ENCODE results near the gene ASCL5.

ASCL5 gene

DNA sequence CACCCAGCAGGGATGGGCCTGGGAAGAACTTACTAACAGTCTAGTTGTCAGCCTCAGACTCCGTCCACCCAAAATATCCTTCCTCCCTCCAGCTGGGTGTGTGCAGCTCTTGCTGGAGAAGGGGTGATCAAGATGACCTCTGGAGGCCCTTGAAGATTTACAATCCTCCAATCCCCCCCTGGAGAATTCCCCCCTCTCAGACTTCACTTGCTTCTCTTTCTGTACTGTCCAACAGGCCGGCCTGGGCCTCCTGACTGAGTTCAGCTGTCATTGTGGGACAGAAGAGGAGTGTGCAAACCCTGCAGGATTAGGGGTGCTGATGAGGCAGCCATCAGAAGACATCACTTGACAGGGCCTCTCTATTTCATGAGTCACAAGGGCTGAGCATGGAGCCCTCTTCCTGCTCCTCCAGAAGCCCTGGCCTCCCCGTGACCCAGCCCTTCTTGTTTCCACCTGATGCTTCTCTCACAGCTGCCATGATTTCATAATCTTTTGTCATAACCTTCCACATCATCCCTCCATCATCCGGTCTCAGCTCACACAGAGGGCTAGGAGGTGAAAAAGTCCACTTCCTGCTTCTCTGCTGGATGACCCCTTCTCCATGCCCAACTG is 46.1 kb upstream of the ASCL5 start:
- H3K79me2 ChIP-seq (ENCODE audit: control insufficient read depth, low read length) = no peaks in the 10 kb centered on the region
- H3K4me1 ChIP-seq (ENCODE audit: control insufficient read depth, low read length) = peaks cover 10% of the 10 kb centered on the region; the same call in 1 of the 2 replicates
- no peaks in the 10 kb centered on the region for H3F3A ChIP-seq (ENCODE audit: control insufficient read depth, insufficient read depth)
- H3K4me3 ChIP-seq (ENCODE audit: low read length) = no peak overlapping the region
- TF ChIP-seq CTCF (IDR thresholded peaks at IDR 0.05; ENCODE audit: low read depth, low read length, poor library complexity, severe bottlenecking) = no peak
- TF ChIP-seq EZH2phosphoT487 (IDR thresholded peaks at IDR 0.05; ENCODE audit: borderline replicate concordance, low read length) = no peak
- no peak overlapping the region for H3K4me2 ChIP-seq (ENCODE audit: low read length)
- no peak overlapping the region for H3K27ac ChIP-seq (ENCODE audit: low read depth, low read length)
- no peaks in the 10 kb centered on the region for H3K9me2 ChIP-seq (replicated peaks; ENCODE audit: control insufficient read depth, low read length)
- H3K9me3 ChIP-seq (ENCODE audit: control insufficient read depth, insufficient read depth, low read length) = no peaks in the 10 kb centered on the region
- no peaks in the 10 kb centered on the region for H3K36me3 ChIP-seq (ENCODE audit: control insufficient read depth, low read length)
- peaks cover 39% of the 10 kb centered on the region for H3K27me3 ChIP-seq (ENCODE audit: control insufficient read depth, low read length)
- no peaks in the 10 kb centered on the region for H4K20me1 ChIP-seq (ENCODE audit: control insufficient read depth, insufficient read depth, low read depth, low read length)

- no peaks in the 10 kb centered on the region for H3K36me3 ChIP-seq (ENCODE audit: control insufficient read depth, low read length)
- H4K20me1 ChIP-seq (ENCODE audit: control insufficient read depth, insufficient read depth, low read depth, low read length) = no peaks in the 10 kb centered on the region
- TF ChIP-seq EZH2phosphoT487 (IDR thresholded peaks at IDR 0.05; ENCODE audit: borderline replicate concordance, low read length) (no peak), CTCF (IDR thresholded peaks at IDR 0.05; ENCODE audit: low read depth, low read length, poor library complexity, severe bottlenecking) (no peak)
- H3K9me2 ChIP-seq (replicated peaks; ENCODE audit: control insufficient read depth, low read length) = no peaks in the 10 kb centered on the region
- no peaks in the 10 kb centered on the region for H3K9me3 ChIP-seq (ENCODE audit: control insufficient read depth, insufficient read depth, low read length)
- no peak overlapping the region for H3K4me3 ChIP-seq (ENCODE audit: low read length)
- H3K4me2 ChIP-seq (ENCODE audit: low read length) = no peak overlapping the region
- peaks cover 43% of the 10 kb centered on the region for H3K27me3 ChIP-seq (ENCODE audit: control insufficient read depth, low read length)
- H3K4me1 ChIP-seq (ENCODE audit: control insufficient read depth, low read length) = peaks cover 10% of the 10 kb centered on the region; the same call in 1 of the 2 replicates
- no peak overlapping the region for H3K27ac ChIP-seq (ENCODE audit: low read depth, low read length)
- H3F3A ChIP-seq (ENCODE audit: control insufficient read depth, insufficient read depth) = no peaks in the 10 kb centered on the region
- H3K79me2 ChIP-seq (ENCODE audit: control insufficient read depth, low read length) = no peaks in the 10 kb centered on the region
These were observed 45.3 kb upstream of the ASCL5 start for GRCh38 chr1:201172326-201172725.

DNA sequence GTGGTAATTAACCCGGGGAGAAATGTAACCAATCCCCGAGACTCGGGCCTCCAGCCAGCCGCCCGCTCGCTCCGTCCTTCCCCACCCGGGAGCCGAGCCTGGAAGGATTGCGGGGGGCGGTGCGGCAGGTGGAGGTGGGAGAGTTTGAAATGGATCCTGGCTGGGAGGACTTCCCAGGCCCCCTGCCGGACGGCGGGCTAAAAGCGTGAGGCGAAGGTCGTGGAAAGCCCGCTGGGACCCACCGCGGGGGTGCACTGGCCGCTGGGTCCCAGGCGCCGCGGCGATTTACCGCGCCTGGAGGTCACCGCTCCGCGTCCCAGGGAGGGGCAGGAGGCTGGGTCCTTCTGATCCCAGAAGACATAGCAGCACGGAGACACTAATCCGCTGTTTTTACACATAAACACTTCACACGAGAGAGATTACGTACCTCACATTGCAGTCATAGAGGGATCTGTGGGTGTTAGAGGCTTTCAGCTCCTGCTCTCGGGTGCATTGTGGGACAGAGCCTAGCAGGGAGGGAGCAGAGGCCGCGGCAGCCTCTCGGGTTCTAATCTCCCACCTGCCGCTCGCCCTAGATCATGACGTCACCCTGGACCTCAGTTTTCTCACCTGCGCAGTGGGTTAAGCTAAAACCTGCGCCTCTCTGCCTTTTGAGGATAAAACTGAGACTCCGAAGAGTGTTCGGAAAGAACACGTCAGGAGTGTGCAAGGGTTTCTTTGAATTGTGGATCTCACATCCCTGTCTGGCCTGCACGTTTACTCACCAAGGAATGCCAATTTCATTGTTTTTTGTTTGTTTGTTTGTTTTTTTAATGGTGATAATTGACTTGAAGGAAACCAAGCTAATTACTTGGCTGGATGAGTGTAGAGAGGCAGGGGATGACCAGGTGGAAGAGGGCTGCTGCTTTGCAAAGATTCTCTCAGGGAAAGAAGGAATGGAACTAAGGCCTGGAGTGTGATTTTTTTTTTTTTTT is 44.4 kb upstream of the ASCL5 start:
- Histone ChIP-seq H3K4me3 (ENCODE audit: low read length) (peak overlapping the region; percentile 69), H3K4me2 (ENCODE audit: low read length) (peak overlapping the region; percentile 83), H3K9me2 (replicated peaks; ENCODE audit: control insufficient read depth, low read length) (no peaks in the 10 kb centered on the region), H3K79me2 (ENCODE audit: control insufficient read depth, low read length) (no peaks in the 10 kb centered on the region), H3K9me3 (ENCODE audit: control insufficient read depth, insufficient read depth, low read length) (no peaks in the 10 kb centered on the region), H3K36me3 (ENCODE audit: control insufficient read depth, low read length) (no peaks in the 10 kb centered on the region), H3K27me3 (ENCODE audit: control insufficient read depth, low read length) (peaks cover 44% of the 10 kb centered on the region), H3K4me1 (ENCODE audit: control insufficient read depth, low read length) (peaks cover 10% of the 10 kb centered on the region; the same call in 1 of the 2 replicates), H4K20me1 (ENCODE audit: control insufficient read depth, insufficient read depth, low read depth, low read length) (no peaks in the 10 kb centered on the region), H3K27ac (ENCODE audit: low read depth, low read length) (no peak overlapping the region), H3F3A (ENCODE audit: control insufficient read depth, insufficient read depth) (no peaks in the 10 kb centered on the region)
- 0 out of 2 replicates have a peak, but pooled peaks have one; percentile 72 for TF ChIP-seq EZH2phosphoT487 (IDR thresholded peaks at IDR 0.05; ENCODE audit: borderline replicate concordance, low read length)
- peak; percentile 53 for TF ChIP-seq CTCF (IDR thresholded peaks at IDR 0.05; ENCODE audit: low read depth, low read length, poor library complexity, severe bottlenecking)
